NCI-H2196 (cell line): Measurements from ENCODE around the gene CLDND1.

ENCODE experiments used
- DNase-seq: peaks from one replicate; lab custom pipeline; 2025; ENCODE audit not compliant: unreplicated experiment; lab: John Stamatoyannopoulos, UW

CLDND1 gene

DNA sequence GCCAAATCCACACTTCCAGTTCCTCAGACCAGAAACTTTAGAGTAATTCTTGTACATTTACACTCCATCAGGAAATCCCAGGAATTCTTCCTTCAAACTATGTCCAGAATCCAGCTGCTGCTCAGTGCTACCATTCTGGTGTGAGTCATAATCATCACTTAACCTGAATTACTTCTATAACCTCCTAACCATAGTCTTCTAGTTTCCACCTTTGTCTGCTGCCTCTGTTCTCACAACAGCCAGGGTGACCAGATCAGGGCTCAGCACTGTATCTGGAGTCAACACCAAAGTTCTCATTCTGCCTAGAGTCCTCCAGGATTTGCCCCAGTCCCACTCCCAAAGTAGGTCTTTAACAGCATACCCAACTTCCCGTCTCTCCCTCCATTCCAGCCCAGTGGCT lies 3.4 kb downstream of the CLDND1 start:
- no peak for DNase-seq

DNA sequence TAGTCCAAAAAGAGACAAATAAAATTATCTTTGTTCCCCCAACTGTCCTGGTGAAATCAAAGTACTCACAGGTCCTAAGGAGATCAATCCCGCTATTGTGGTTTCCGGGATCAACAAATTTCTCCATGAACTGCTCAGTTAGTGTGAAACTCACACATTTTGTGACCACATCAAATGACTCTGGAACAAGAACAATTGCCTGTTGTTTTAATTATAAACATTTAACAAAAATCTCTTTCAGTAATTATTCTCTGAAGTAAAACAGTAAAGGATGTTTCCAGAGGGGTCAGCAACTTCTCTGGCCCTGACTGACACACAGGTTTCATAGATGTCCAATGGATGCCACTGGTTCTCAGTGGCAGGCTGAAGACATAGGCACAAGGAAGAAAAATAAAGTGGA lies 3.9 kb downstream of the CLDND1 start:
- no peak for DNase-seq

DNA sequence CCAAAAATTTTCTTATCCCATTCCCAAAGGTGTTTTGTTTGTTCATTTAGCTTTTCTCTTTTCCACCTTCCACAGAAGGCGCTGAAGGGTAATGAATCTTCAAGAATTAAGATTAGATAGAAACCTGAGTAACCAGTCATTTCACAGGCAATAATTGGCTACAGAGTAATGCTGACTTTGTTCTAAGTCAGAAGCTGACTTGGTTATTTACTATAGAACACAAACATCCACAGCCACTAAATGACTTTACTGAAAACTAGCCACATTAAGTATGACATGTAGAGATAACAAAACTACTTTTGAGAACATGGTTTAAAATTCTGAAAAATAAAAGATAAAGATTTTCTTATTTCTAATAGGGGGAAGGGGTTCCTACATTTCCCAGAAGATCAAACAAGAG lies 7.8 kb downstream of the CLDND1 start:
- no peak for DNase-seq

DNA sequence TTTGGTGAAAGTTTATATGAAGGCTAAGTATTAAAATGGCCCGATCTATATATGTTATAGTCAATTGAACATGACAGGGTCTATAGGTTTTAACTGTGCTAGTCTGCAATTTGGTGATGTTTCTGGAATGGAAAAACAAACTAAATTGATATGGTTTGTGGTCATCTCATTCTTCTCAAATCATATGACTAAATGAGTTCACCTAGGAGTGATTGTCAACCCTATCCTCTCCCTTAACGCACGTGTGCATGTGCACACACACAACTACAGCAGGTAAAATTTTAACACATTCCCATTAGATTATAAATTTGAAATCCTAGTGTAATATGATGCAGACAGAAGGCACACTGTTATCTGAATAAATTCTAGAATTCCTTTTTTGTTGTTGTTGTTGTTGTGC lies 9.0 kb downstream of the CLDND1 start:
- no peak for DNase-seq

DNA sequence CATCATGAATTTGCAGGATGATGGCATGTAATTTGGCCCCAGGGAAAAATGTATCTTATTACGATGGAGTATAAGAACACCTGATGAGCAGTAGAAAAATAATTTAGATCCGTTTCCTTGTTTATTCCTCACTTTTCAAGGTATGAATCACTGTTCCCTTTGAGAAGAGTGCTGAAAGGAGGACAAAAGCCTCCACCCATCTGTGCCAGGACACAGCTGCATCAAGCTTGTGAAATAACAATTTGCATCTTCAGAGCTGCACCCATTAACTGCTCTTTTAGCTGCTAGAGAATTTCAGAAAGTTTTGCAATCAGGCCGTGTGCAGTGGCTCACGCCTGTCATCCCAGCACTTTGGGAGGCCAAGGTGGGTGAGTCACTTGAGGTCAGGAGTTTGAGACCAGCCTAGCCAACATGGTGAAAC lies 9.6 kb downstream of the CLDND1 start:
- DNase-seq = no peak

DNA sequence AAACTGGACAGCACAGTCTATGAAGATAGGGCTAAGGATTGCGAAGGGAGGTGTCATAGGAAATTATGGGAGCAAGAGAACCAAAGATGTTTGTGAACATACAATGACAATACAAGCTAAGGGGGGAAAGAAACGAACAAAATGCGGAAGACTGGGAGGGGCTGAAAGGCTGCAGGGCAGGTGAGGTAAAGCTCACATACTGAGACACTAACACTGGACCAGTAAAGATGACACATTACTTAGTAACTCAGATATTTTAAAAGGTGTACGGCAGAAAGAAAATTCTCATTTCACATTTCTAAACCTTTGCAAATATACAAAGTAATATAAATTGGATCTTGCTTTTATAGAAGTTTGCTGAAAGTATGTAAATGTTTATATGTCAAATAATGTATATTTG lies 10.1 kb downstream of the CLDND1 start:
- no peak for DNase-seq

DNA sequence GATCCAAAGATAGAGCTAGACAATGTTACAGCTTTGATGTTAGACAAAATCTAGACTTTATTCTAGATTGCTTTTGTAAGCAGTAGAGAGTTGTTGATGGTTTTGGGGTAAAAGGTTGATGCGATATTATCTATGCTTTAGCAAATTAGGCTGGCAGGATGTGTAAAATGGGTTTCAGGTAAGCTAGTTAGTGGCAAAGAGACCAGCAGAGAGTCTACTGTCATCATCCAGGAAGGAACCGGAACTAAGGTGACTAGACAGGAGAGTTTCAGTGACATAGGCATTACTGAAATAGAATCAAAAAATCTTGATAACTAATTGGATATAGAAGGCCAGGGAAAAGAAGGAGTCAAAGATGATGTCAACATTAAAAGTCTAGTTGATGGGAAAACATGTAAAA lies 14.1 kb downstream of the CLDND1 start:
- DNase-seq = no peak

DNA sequence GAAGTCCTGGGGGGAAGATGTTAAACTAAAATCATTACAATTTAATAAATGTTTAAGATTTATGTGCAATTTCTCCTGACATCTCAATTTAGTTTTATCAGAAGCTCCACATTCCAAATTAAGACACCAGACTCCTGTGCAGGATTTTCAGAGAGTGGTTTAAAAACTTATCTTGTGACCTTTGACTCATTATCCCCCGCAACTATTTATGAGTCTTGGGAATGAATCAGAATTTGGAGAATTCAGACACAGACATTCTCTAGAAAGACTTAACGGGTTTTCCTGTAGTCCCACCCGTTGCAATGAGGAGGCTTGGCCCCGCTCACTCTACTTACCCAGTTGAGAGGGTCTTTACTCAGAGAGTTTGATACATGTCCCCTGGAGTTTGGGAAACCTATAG lies 18.2 kb downstream of the CLDND1 start:
- DNase-seq = no peak

DNA sequence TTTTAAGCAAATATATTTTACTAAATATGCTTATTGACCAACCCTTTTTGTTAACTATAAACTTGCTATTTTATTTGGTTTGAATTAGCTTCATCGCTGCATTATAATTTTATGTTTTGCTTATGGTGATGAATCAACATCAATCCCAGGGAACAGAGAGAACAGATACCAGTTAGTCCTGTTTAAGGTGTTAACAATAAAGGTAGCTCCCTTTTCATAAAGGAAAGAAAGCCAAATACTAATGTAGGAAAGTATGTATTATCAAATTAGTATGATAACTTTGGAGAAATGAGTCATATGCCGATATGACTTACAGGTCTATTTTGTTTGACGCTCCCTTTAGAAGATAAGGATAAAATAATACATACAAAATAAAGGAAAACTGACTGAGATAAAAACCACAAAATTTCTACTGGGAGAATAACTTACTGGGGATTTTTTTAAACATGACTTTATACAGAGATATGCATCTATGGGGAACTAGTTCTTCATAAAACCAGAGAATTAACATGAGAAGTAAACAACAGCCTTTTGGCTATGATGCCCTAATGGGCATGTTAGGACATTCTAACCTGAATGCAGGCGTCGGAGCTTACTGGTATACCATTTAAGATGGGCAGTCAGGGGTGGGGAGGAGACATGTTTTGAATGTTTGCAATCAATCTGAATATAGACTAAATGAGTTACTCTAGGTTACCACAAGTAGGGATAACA lies 20.7 kb downstream of the CLDND1 start:
- DNase-seq = no peak

DNA sequence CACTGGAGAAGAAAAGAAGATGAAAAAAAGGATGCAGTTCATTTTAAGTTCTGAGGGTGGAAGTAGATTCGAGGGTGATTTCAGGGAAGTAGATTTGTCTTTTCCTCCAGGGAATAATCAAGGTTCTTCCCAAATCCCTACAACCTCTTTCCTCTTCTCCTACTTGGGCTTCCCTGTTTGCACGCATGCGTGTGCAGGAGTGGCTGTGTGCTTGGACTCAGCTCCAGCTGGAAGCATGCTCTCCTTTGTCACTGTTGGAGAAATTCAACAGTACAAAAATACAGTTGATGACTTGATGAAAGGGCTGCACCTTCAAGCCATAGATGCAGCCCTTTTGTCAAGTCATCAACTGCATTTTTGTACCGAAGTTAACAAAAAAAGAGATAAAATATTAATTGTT lies 21.4 kb downstream of the CLDND1 start:
- DNase-seq = no peak

DNA sequence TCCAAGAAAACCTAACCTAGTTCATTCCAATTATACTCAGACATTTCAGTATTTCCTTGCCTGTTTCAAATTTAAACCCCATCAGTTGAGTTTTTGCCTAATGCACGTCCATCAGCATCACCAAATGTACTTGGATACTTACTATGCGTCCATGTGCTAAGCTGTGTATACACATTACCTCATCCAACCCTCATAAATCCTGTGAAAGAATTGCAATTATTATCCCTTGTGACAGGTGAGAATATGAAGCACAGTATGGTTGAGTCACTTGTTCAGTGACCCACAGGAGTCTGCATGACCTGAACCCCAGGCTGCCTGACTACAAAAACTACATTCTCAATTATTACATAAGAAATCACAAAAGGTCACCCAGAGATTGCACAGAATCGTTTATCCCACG lies 22.7 kb downstream of the CLDND1 start:
- no peak for DNase-seq

DNA sequence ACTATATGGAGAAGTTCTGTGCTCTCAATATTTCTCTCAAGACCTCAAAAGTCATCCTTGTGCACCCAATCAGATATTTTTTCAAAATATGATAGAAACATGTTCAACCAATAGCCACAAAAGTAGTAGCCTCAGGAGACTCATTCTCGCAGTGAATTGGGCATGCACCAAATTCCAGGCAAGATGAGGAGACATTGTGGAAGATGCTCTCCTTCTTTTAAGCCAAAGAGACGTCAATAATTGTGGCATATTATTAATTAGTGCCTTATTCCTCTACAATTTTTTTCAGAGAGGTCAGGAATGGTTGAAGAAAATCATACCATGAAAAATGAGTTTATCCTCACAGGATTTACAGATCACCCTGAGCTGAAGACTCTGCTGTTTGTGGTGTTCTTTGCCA lies 25.3 kb downstream of the CLDND1 start, which contains the start of gene OR5K2:
Gene OR5K2, plus strand, starts transcription at position 301 of the 400 bp plus-strand sequence. Its CDS starts 0 bp downstream, at position 301.
- DNase-seq = no peak

DNA sequence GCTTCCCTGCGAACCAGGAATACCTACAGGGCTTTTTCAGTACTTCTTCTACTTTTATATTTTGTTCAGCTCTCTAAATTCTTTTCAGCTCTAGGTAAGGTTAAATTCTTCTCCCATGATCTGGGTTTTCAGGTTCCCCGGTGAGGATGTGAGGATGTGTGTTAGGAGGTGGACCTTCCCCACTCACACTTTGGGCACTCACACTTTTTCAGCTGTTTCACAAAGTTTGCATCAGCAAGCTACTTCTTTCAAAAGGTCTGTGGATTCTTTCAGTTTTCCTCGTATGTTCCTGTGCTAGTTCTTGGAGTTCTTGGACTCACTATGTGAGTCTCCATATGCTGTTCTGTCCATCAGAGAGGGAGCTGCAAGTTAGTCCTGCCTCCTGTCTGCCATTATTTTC lies 39.1 kb downstream of the CLDND1 start:
- no peak for DNase-seq

DNA sequence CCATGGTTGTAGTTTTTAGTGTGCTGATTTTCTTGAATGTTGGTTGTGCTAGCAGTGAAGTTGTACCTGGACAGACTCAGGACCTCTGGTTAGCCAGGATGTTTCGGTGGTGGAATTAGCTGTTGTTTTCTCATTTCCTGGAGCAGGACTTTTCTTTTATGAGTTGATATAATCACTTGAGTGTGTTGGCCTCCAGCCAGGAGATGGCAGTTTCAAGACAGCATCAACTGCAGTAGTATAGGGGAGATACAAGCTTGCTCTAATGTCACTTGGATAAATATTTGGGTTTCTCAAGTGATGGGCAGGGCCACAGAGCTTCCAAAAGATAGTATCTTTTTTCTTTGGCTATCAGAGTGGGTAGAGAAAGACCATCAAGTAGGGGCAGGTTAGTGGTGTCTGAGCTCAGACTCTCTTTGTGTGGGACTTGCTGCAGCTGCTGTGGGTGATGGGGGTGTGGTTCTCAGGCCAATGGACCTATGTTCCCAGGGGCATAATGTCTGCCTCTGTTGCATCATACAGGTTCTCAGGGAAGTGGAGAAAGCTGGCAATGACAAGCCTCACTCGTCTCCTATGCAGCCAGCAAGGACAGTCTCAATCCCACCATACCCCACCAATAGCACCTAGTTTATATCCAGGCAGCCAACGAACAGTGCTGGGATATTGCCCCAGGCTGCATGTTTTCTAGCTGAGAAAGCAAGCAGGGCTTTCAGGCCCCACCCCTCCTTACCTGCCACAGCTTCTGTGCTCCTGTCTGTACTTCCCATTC lies 39.8 kb downstream of the CLDND1 start:
- peak; percentile 18 for DNase-seq
